OCI-M1 (cell line): ENCODE results near the gene GPR3.

Experiments
- DNase-seq: peaks from one replicate; lab custom pipeline; 2025; lab: John Stamatoyannopoulos, UW

GPR3 gene

DNA sequence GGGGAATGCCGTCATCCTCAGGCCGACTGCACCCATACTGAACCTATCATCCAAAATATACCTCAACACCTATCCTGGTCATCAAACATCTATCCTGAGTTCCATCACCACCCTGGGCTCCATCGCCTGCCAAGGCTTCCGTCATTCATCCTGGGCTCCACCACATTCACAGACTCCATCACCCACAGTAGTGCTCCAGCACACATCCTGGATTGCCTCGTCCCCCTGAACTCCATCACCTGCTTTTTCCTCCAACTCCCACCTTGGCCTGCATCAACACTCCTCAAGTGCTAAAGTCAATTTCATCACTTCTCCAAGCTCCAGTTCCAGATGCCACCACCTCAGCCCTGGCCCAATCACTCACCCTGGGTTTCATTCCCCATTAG, 33.5 kb upstream of the GPR3 start:
- DNase-seq: no peak

DNA sequence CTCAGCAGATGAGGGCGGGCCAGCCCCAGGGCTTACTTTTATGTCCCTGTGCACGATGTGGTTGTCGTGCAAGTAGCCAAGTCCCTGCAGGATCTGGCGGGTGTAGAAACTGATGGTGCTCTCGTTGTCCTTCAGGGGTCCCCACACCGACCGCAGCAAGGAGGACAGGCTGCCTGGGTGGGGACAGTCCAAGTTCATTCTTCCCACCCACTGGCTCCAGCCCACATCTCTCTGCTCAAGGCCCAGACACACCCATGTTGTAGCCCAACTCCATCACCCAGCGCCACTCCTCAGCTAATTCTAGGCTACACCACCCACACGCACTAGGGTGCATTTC, 32.6 kb upstream of the GPR3 start:
- no peak for DNase-seq

DNA sequence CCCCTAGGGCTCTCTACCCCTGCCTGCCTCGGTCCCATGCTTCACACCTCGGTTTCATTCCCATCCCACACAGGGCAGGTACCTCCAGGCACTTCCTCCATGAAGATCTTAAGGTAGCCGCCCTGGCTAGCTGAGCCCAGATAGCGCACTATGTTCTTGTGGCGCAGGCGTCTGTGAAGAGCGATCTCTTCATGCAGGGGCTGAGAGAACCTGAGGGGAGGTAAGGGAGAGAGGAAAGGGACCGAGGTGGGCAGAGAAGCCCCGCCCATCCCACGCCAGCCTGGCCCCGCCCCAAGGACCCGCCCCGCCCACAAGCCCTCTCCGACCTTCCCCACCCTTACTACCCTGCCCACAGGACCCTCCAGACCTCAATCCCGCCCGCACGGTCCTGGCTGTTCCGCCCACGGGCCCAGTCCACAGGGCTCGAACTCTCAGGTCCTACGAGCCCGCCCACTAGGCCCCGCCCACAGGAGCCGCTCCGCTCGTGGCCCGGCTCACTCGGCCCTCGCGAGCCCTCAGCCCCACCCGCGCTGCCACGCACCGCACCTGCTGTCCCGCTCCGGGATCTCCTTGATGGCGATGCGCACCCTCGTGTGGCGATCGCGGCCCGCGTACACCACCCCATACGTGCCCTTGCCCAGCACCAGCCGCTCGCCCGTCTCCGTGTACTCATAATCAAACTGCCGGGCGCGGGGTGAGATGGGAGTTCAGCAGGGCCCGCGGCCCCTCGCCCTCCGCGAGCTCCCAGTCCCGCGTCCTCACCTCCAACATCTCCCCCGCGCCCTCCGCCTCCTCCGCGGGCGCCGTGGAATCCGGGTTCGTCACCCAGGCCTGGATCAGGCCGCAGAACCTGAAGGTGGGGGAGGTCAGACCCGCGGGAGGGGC, 32.0 kb upstream of the GPR3 start:
- DNase-seq: no peak

DNA sequence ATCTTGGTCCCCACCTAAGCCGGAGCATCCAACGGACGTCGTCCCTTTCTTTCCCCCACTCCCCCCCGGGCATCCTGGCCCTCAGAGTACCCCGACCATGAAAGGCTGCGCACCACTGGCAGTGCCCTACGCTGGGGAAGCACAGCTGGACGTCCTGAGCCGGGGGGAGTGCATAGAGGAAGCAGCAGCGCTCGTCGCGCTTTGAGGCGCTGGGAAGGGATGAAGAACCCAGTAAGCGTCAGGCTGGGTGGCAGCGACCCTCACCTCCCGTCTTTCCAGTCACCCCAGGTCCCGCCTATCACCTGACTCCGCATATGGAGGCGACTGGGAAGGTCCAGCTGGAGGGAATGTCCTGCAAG, 31.4 kb upstream of the GPR3 start:
- no peak for DNase-seq

DNA sequence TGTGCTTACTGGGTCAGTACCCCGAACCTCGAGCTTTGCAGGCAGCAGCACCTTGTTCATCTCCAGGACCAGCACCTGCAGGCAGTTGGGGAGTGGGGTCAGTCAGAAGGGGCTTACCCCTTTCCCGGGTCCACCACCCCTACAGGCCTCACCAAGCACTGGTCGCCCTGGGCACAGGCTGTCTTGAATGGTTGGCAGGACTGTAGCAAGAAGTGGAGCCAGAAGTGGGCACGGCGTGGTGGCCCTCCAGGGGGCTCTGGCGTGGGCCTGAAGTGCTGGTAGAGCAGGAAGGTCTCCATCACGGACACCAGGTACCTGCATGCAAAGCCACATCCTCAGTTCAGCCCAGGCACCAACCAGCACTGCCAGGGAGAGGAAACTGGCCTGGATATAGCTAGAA, 30.9 kb upstream of the GPR3 start:
- no peak for DNase-seq

DNA sequence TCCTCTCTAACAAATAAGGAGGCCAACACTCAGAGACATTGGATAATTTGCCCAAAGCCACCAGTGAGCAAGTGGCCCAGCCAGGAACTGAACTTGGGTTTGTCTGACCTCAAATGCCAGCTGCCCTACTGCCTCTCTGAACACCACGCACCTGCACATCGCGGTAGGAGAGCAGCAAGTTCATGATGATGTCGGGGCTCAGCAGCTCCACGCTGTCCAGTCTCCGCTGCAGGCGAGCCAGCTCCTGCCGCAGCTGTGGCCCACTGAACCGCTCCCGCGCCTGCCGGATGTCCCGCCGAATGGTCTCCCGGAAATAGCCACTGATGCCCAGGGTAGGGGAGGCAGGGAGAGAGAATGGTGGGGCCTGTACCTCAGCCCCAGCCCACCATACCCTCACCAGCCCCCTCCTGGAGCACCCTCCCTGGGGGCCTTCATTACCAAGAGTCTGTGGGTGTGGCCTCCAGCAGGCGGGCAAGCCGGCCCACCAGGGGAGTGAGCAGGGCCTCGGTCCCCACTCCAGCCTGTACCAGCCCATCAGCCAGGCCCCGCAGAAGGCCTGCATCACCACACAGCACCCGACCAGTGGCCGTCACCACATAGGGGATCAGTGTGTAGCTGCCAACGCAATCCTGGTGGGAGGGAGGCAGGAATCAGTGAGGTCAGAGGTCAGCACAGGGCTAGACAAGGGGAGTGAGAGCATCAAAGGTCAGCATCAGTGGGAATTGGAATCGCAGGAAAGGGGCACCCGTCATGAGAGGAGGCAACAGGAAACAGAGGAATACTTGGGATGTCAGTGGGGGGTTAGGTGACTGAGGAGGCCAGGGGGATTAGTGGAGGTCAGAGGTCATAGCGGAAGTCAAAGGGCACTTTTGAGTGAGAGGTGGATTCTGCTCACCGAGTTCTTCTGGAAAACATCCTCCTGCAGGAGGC, 28.4 kb upstream of the GPR3 start:
- no peak for DNase-seq

DNA sequence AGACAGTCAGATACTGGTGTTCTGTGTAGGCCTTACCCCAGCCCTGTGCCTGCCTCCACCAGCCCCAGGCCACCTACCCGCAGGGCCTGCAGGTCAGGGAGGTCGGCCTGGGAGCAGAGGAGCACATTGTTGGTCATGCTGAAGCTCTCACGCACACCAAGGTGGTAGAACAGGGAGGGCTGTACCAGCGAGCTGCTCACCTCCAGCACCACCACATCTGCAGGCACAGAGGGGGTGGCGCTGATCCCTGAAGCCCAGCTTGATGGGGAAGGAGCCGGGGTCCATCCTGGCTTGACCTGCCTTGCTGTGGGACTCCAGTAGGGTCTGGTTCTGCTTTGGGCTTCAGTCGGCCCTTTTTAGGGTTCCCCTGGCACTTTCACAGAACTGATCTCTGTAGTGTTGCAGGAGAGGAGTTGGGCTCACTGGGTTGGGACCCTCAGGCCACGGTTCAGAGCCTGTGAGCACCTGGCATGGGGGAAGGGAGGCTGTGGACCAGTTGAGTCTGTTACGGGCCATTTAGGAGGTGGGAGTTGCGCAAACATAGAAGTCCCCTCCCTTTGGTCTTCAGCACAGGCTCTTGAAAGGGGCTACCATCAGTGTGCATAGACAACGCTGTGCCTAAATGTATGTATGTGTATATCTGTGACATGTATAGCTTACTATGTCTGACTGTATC, 27.6 kb upstream of the GPR3 start:
- DNase-seq: no peak

DNA sequence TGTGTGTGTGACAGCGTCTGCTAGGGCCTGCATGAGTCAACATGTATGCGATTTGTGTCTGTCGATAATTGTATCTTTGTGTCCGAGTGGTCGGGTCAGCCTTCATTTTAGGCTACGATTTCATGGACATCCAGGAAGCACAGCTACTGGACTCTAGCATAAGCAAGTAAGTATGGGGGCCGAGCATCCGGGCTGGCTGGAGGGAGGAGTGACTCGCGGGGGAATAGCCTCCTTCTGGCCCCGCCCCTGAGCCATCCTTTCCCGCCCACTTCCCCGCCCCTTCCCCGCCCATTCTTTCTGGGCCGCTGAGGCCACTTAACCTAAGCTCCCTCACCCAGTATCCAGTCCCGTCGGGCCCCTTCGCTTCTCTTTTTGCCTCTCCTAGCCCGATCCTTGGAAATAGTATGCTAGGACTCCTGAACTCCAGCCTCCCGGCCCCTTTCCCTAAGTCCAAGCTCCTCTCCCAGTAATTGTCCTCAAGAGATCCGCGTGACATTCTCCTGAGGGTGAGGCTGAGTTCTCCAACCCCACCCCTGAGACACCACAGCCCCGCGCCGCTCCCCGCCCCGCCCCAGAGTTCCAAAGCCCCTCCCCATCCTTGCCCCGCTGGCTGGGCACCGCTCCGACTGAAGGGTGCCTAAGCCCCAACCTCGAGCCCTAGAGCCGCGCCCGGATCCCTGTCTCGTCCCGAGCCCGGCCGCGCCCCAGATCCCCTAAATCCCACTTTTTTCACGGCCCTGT, 26.9 kb upstream of the GPR3 start:
- peak; percentile 92 for DNase-seq

DNA sequence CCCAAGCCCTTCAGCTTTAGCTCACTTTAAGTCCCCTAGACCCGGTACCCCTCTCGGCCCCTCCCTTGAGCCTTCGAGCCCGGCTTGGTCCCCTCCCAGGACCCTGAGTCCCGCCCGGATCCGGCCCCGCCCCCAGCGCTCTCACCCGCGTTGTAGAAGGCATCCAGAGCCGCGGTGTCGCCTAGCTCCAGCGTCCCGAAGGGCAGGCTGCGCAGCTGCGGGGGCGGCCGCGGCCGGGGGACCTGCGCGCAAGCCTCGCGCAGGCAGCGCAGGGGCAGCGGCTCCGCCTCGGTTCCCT, 26.4 kb upstream of the GPR3 start:
- peak; percentile 84 for DNase-seq

DNA sequence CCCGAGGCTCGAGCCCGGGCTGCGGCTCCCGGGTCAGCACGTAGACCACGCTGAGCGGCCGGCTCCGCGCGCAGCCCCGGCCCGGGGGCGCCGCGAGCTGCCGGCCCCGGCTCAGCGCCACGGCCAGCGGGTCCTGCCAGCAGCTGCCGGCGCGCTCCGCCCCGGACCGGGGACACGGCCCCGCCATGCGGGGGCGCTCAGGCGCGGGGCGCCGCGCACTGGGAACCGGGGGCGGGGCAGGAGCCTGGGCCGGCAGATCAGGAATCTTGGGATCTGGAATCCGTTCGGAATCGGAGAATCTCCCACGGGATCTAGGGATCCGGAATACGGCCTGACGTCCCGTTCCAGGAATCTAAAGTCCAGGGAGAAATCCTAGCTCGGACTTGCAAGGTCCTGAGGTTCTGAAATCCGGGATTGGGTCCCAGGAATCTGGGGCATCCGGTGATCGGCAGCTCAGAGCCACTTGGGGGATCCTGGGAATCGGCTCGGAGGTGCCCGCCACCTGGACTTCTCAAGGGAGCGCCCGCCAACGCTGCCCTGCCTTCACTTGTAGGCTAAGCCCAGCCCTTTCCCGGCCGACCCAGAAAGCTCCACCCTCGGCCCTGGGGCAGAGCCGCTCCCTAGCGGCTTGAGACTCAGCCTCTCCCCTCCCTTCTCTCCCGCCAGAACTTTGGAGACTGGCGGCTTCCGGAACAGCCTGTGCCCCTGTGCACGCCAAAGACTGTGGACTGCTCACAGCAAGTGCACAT, 25.8 kb upstream of the GPR3 start, which contains the start of gene MAP3K6:
Gene MAP3K6, minus strand, starts transcription at position 551 of the 749 bp plus-strand sequence. Its CDS starts 364 bp downstream, at position 187.
- peak; percentile 81 for DNase-seq

DNA sequence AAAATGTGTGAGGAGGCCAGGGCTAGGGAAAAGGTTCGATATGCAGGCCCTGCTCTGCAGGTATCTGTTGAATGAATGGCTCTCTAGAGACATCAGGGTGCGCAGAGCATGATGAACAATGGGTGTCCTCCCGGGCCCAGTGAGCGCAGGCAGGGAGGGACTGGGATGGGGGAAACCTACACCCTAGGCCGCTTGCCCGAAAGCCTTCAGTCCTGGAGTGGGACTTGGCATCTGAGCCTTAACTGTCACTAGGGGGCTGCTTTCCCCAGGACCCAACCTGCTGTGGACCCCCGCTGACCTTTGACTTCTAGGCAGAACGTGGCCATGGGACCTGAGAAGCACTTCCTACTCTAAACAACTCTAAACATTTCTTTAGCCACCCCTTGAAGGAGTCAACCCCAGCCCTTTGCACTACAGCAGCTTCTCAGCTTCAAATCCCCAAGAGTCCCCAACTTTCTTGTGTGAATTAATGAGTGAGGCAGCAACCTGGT, 25.2 kb upstream of the GPR3 start:
- no peak for DNase-seq

DNA sequence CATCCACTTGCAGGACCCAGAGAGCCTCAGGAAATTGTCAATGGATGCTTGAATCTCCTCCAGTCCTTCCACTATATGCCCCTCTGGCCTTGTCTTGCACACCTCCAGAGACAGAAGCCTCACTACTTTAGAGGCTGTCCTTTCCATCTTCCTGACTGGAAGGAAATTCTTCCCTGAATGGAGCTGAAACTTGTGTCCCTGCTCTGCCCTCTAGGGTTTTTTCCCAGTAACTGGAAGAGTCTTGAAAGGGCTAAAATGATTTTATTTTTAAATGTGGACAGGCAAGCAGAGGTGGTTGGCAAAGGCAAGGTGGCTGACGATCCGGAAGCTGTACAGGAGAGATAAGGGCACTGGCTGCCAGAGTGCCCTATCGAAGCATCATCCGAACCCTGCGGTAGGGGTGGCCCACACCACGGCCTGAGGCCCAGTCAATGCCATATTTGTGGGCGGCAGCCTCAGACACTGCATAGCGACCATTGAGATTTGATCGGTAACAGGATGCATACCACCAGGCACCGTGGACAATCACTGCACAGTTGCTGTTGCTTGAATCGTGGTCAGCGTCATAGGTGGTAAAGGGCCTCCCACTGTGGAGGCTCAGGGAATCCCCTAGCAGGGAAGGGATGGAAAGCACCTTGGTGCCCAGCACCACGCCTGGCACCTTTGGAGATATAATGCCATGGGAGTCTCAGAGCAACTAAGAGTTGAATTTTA, 23.4 kb upstream of the GPR3 start:
- peak; percentile 75 for DNase-seq

DNA sequence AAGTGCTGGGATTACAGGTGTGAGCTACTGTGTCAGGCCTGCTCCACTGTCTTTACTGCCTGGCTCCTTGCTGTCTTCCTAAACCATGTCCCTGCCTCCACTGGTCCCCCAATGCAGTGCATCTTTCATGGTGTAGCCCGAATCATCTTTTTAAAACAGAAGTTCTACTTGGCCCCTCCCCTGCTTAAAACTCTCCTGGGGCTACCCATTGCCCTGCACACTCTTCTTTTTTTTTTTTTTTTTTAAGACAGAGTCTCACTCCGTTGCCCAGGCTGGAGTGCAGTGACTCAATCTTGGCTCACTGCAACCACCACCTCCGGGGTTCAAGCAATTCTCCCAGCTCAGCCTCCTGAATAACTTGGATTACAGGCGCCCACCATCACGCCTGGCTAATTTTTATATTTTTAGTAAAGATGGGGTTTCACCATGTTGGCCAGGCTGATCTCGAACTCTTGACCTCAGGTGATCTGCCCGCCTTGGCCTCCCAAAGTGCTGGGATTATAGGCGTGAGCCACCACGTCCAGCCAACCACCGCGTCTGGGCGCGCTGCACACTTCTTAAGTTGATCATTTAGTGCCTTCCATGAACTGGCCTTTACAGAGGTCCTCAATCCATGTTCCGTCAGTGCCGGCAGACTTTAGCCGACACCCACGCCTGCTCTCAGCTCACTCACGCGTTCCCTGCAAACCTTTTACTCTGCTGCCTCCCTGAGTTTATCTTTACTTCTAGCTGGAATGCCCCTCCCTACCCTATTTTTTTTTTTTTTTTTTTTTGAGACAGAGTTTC, 20.2 kb upstream of the GPR3 start:
- DNase-seq: no peak

DNA sequence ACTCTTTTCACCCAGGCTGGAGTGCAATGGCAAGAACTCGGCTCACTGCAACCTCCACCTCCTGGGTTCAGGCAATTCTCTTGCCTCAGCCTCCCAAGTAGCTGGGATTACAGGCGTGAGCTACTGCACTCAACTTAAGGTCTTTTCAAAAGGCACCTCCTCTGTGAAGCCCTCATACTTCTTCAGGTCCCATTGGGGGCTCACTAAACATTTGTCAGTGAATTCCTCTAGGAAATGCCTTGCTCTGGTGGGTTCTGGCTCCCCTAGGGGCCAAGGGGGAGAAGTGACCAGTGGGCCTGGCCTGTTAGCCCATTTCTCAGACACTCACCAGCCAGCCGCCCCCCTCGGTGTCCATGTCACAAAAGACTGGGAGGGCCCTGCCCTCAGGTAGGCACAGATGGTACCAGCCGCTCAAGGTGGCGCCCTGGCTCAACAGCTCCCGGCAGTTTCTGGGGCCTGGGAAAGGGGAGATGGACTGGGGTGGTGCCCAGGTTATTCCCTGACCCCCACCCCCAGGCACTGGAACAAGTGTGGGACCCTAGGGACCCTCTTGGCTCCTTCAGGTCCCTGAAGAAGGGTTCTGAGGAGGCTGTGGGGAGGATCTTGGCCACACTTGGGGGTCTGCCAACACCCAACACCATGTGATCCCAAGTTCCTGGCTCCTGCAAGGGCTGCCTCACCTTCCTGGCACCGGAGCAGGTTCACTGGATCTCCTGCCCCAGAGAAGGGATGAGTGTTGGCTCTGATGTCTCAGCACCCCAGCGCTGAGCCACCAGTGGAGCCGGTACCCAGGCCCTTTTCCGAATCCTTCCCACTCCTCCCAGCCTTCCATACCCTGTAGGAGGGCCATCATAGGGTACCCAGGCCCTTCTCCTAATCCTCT, 19.4 kb upstream of the GPR3 start:
- peak; percentile 20 for DNase-seq

DNA sequence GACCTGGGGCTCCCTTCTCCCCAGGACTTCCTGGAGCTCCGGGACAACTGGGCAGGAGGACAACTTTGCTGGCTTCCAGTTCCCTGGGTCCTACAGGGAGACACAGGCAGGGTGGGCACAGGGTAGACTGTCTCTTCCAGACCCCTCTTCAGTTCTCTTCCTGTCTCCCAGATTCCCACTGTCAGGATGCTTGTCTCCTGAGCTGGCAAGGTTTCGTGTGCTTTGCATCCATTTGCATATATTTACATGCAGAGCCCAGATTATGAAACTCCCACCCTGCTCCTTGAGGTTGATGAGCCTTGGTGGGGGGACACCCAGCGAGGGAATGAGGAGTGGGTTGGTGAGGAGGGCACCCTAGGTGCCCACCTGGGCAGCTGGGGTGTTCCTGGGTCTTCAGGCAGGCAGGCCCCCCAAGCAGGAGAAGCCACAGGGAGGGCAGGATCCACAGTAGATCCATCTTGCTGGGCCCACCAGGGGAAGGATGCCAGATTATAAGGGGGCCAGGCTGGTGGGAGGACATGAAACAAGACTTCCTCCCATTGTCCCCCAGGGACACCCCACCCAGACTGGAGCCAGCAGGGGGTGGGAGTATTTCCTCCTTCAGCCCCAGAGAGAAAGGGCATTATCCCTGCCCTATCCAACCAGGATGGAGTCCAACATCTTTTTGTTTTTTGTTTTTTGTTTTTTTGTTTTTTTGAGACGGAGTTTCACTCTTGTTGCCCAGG, 17.9 kb upstream of the GPR3 start, which contains the start of gene FCN3:
Gene FCN3, minus strand, starts transcription at position 463 of the 725 bp plus-strand sequence. Its CDS starts 6 bp downstream, at position 457.
- no peak for DNase-seq

DNA sequence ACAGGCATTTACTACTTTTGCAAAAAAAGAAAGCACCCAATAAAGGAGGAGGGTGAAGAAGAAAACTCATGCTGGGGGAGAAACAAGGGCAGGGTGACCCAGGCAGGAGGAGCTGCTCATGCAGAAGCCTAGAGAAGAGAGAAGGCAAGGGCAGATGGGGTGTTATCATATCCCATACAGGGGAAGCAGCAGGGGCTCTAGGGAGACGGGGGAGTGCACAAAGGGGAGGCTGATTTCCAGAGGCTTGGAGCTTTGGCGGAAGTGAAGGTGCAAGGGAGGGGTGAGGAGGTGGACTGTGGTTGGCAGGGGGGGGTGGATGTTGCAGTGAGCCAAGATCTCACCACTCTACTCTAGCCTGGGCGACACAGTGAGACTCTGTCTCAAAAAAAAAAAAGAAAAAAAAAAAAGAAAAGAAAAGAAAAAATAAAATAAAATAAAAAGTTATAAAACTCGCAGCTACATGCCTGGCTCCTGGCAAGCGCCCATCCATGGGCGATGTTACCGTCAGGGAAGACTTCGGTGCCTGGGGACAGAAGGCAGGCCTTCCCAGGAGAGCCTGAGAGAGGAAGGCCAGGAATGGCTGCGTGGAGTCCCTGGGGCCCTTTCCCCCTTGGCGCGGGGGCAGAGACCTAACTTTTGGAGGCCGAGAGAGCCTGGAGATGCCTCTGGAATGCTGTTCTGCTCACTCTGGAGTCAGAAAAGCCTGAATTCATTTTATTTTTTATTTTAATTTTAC, 14.5 kb upstream of the GPR3 start:
- DNase-seq: no peak

DNA sequence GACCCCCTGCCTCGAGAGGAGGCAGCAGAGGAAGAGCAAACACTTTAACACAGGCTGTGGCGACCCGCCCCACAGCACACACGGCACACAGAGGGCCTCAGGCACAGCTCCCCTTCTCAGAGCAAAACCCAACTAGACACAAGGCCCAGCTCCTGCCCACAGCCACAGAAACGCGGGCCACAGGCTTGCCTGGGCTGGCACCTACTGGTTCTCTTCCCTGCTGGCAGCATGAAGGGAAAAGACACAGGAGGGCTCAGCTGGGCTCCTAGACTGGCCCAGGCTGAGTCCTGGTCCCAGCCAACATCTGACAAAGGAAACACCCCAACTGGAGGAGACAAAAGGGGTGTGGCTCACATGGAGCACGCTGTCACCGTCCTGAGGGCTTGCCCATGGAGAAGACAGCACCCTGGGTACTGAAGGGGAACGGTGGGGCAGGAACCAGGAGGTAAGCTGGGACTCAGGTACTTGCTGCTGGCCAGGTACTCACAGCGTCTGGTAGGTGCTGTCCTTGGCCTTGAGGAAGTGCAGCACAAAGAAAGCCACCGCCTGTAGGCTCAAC, 12.8 kb upstream of the GPR3 start:
- DNase-seq: no peak
